ENCODE results near the gene THAP6.
"Not testable (repeated sequence)": the region's sequence is repeated elsewhere in the genome, so short reads cannot be mapped to it uniquely, and the experiment has no call there.

THAP6 gene

GRCh38 chr4:75516144-75516543 is 1.9 kb downstream of the THAP6 start:
- H3K36me3 ChIP-seq (ENCODE audit: control insufficient read depth in 5 of 5, insufficient read depth in 5 of 5, low read length in 5 of 5) = peaks cover 2 to 28% (median 13%) of the 10 kb centered on the region in 5 donors
- H3K9ac ChIP-seq (ENCODE audit: low read length in 5 of 5) = no peak overlapping the region
- no peak overlapping the region for H3K4me3 ChIP-seq (ENCODE audit: low read depth in 1 of 5, low read length in 5 of 5)
- no peak overlapping the region for H3K27ac ChIP-seq (ENCODE audit: low read depth, low read length)
- H3K27me3 ChIP-seq (ENCODE audit: control insufficient read depth in 5 of 5, insufficient read depth in 4 of 5, low read length in 5 of 5) = no peaks in the 10 kb centered on the region
- peaks cover 4 to 36% (median 35%) of the 10 kb centered on the region in 5 donors for H3K4me1 ChIP-seq (ENCODE audit: control insufficient read depth in 5 of 5, insufficient read depth in 5 of 5, low read length in 5 of 5)
- no peaks in the 10 kb centered on the region for H3K9me3 ChIP-seq (ENCODE audit: control insufficient read depth in 5 of 5, low read length in 5 of 5)

- H3K9me3 ChIP-seq (ENCODE audit: control insufficient read depth in 5 of 5, low read length in 5 of 5); H3K4me3 ChIP-seq (ENCODE audit: low read depth in 1 of 5, low read length in 5 of 5); H3K9ac ChIP-seq (ENCODE audit: low read length in 5 of 5); H3K27ac ChIP-seq (ENCODE audit: low read depth, low read length); H3K27me3 ChIP-seq (ENCODE audit: control insufficient read depth in 5 of 5, insufficient read depth in 4 of 5, low read length in 5 of 5): not testable (repeated sequence)
- Histone ChIP-seq H3K4me1 (ENCODE audit: control insufficient read depth in 5 of 5, insufficient read depth in 5 of 5, low read length in 5 of 5) (peaks cover 1 to 11% (median 9%) of the 10 kb centered on the region in 5 donors), H3K36me3 (ENCODE audit: control insufficient read depth in 5 of 5, insufficient read depth in 5 of 5, low read length in 5 of 5) (peaks cover 11 to 43% (median 20%) of the 10 kb centered on the region in 5 donors)
These were observed 5.2 kb downstream of the THAP6 start for GRCh38 chr4:75519452-75519851.

- Histone ChIP-seq H3K4me3 (ENCODE audit: low read depth in 1 of 5, low read length in 5 of 5) (no peak overlapping the region), H3K36me3 (ENCODE audit: control insufficient read depth in 5 of 5, insufficient read depth in 5 of 5, low read length in 5 of 5) (peaks cover 32 to 61% (median 48%) of the 10 kb centered on the region in 5 donors), H3K27ac (ENCODE audit: low read depth, low read length) (no peak overlapping the region), H3K9me3 (ENCODE audit: control insufficient read depth in 5 of 5, low read length in 5 of 5) (no peaks in the 10 kb centered on the region), H3K4me1 (ENCODE audit: control insufficient read depth in 5 of 5, insufficient read depth in 5 of 5, low read length in 5 of 5) (no peaks in the 10 kb centered on the region), H3K27me3 (ENCODE audit: control insufficient read depth in 5 of 5, insufficient read depth in 4 of 5, low read length in 5 of 5) (no peaks in the 10 kb centered on the region), H3K9ac (ENCODE audit: low read length in 5 of 5) (no peak overlapping the region)
These were observed 10.8 kb downstream of the THAP6 start for GRCh38 chr4:75525086-75525485.

- Histone ChIP-seq H3K27me3 (ENCODE audit: control insufficient read depth in 5 of 5, insufficient read depth in 4 of 5, low read length in 5 of 5) (no peaks in the 10 kb centered on the region), H3K9ac (ENCODE audit: low read length in 5 of 5) (no peak overlapping the region), H3K4me3 (ENCODE audit: low read depth in 1 of 5, low read length in 5 of 5) (no peak overlapping the region), H3K27ac (ENCODE audit: low read depth, low read length) (no peak overlapping the region), H3K9me3 (ENCODE audit: control insufficient read depth in 5 of 5, low read length in 5 of 5) (no peaks in the 10 kb centered on the region), H3K36me3 (ENCODE audit: control insufficient read depth in 5 of 5, insufficient read depth in 5 of 5, low read length in 5 of 5) (peaks cover 40 to 70% (median 52%) of the 10 kb centered on the region in 5 donors), H3K4me1 (ENCODE audit: control insufficient read depth in 5 of 5, insufficient read depth in 5 of 5, low read length in 5 of 5) (no peaks in the 10 kb centered on the region)
These were observed 11.6 kb downstream of the THAP6 start for GRCh38 chr4:75525910-75526309.

- H3K36me3 ChIP-seq (ENCODE audit: control insufficient read depth in 5 of 5, insufficient read depth in 5 of 5, low read length in 5 of 5) = peaks cover 52 to 70% (median 56%) of the 10 kb centered on the region in 5 donors
- no peaks in the 10 kb centered on the region for H3K4me1 ChIP-seq (ENCODE audit: control insufficient read depth in 5 of 5, insufficient read depth in 5 of 5, low read length in 5 of 5)
- H3K9ac ChIP-seq (ENCODE audit: low read length in 5 of 5) = no peak overlapping the region
- H3K27ac ChIP-seq (ENCODE audit: low read depth, low read length) = no peak overlapping the region
- no peaks in the 10 kb centered on the region for H3K27me3 ChIP-seq (ENCODE audit: control insufficient read depth in 5 of 5, insufficient read depth in 4 of 5, low read length in 5 of 5)
- H3K9me3 ChIP-seq (ENCODE audit: control insufficient read depth in 5 of 5, low read length in 5 of 5) = peaks cover 0 to 4% (median 0%) of the 10 kb centered on the region in 5 donors
- H3K4me3 ChIP-seq (ENCODE audit: low read depth in 1 of 5, low read length in 5 of 5) = no peak overlapping the region
These were observed 13.2 kb downstream of the THAP6 start for GRCh38 chr4:75527482-75527881.

GRCh38 chr4:75530556-75531322 is 16.5 kb downstream of the THAP6 start:
- H3K4me1 ChIP-seq (ENCODE audit: control insufficient read depth in 5 of 5, insufficient read depth in 5 of 5, low read length in 5 of 5) = no peaks in the 10 kb centered on the region
- H3K9ac ChIP-seq (ENCODE audit: low read length in 5 of 5) = no peak overlapping the region
- H3K36me3 ChIP-seq (ENCODE audit: control insufficient read depth in 5 of 5, insufficient read depth in 5 of 5, low read length in 5 of 5) = peaks cover 45 to 58% (median 46%) of the 10 kb centered on the region in 5 donors
- H3K9me3 ChIP-seq (ENCODE audit: control insufficient read depth in 5 of 5, low read length in 5 of 5) = peaks cover 0 to 4% (median 0%) of the 10 kb centered on the region in 5 donors
- no peaks in the 10 kb centered on the region for H3K27me3 ChIP-seq (ENCODE audit: control insufficient read depth in 5 of 5, insufficient read depth in 4 of 5, low read length in 5 of 5)
- no peak overlapping the region for H3K27ac ChIP-seq (ENCODE audit: low read depth, low read length)
- no peak overlapping the region for H3K4me3 ChIP-seq (ENCODE audit: low read depth in 1 of 5, low read length in 5 of 5)

GRCh38 chr4:75531536-75532143 is 17.4 kb downstream of the THAP6 start:
- H3K27ac ChIP-seq (ENCODE audit: low read depth, low read length); H3K27me3 ChIP-seq (ENCODE audit: control insufficient read depth in 5 of 5, insufficient read depth in 4 of 5, low read length in 5 of 5); H3K4me1 ChIP-seq (ENCODE audit: control insufficient read depth in 5 of 5, insufficient read depth in 5 of 5, low read length in 5 of 5); H3K4me3 ChIP-seq (ENCODE audit: low read depth in 1 of 5, low read length in 5 of 5); H3K9me3 ChIP-seq (ENCODE audit: control insufficient read depth in 5 of 5, low read length in 5 of 5); H3K9ac ChIP-seq (ENCODE audit: low read length in 5 of 5): not testable (repeated sequence)
- H3K36me3 ChIP-seq (ENCODE audit: control insufficient read depth in 5 of 5, insufficient read depth in 5 of 5, low read length in 5 of 5) = peaks cover 36 to 51% (median 40%) of the 10 kb centered on the region in 5 donors

- H3K27me3 ChIP-seq (ENCODE audit: control insufficient read depth in 5 of 5, insufficient read depth in 4 of 5, low read length in 5 of 5); H3K27ac ChIP-seq (ENCODE audit: low read depth, low read length); H3K9me3 ChIP-seq (ENCODE audit: control insufficient read depth in 5 of 5, low read length in 5 of 5); H3K4me3 ChIP-seq (ENCODE audit: low read depth in 1 of 5, low read length in 5 of 5); H3K4me1 ChIP-seq (ENCODE audit: control insufficient read depth in 5 of 5, insufficient read depth in 5 of 5, low read length in 5 of 5); H3K9ac ChIP-seq (ENCODE audit: low read length in 5 of 5): not testable (repeated sequence)
- H3K36me3 ChIP-seq (ENCODE audit: control insufficient read depth in 5 of 5, insufficient read depth in 5 of 5, low read length in 5 of 5) = peaks cover 19 to 34% (median 25%) of the 10 kb centered on the region in 5 donors
These were observed 19.1 kb downstream of the THAP6 start for GRCh38 chr4:75533339-75533887.

- H3K4me3 ChIP-seq (ENCODE audit: low read depth in 1 of 5, low read length in 5 of 5); H3K27ac ChIP-seq (ENCODE audit: low read depth, low read length); H3K9me3 ChIP-seq (ENCODE audit: control insufficient read depth in 5 of 5, low read length in 5 of 5); H3K9ac ChIP-seq (ENCODE audit: low read length in 5 of 5); H3K4me1 ChIP-seq (ENCODE audit: control insufficient read depth in 5 of 5, insufficient read depth in 5 of 5, low read length in 5 of 5); H3K27me3 ChIP-seq (ENCODE audit: control insufficient read depth in 5 of 5, insufficient read depth in 4 of 5, low read length in 5 of 5): not testable (repeated sequence)
- H3K36me3 ChIP-seq (ENCODE audit: control insufficient read depth in 5 of 5, insufficient read depth in 5 of 5, low read length in 5 of 5) = peaks cover 21 to 34% (median 25%) of the 10 kb centered on the region in 5 donors
These were observed 19.7 kb downstream of the THAP6 start for GRCh38 chr4:75533926-75534325.

GRCh38 chr4:75537308-75537707 is 23.0 kb downstream of the THAP6 start:
- not testable (repeated sequence) for H3K4me1 ChIP-seq (ENCODE audit: control insufficient read depth in 5 of 5, insufficient read depth in 5 of 5, low read length in 5 of 5); H3K27me3 ChIP-seq (ENCODE audit: control insufficient read depth in 5 of 5, insufficient read depth in 4 of 5, low read length in 5 of 5); H3K9me3 ChIP-seq (ENCODE audit: control insufficient read depth in 5 of 5, low read length in 5 of 5); H3K4me3 ChIP-seq (ENCODE audit: low read depth in 1 of 5, low read length in 5 of 5); H3K27ac ChIP-seq (ENCODE audit: low read depth, low read length); H3K9ac ChIP-seq (ENCODE audit: low read length in 5 of 5)
- H3K36me3 ChIP-seq (ENCODE audit: control insufficient read depth in 5 of 5, insufficient read depth in 5 of 5, low read length in 5 of 5) = peaks cover 6 to 16% (median 9%) of the 10 kb centered on the region in 5 donors

Measured in subcutaneous abdominal adipose tissue (tissue), 5 donors.